GM19372 (cell line): Measurements from ENCODE around the gene MED6.

Experiments used
- ATAC-seq: cut with Tn5 transposase; IDR thresholded peaks from one replicate; pipeline ENCODE4 v1.9.1; 2021; ENCODE audit warnings: mild to moderate bottlenecking, low read depth, moderate library complexity; ENCODE audit not compliant: unreplicated experiment

MED6 gene, protein sequence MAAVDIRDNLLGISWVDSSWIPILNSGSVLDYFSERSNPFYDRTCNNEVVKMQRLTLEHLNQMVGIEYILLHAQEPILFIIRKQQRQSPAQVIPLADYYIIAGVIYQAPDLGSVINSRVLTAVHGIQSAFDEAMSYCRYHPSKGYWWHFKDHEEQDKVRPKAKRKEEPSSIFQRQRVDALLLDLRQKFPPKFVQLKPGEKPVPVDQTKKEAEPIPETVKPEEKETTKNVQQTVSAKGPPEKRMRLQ

DNA sequence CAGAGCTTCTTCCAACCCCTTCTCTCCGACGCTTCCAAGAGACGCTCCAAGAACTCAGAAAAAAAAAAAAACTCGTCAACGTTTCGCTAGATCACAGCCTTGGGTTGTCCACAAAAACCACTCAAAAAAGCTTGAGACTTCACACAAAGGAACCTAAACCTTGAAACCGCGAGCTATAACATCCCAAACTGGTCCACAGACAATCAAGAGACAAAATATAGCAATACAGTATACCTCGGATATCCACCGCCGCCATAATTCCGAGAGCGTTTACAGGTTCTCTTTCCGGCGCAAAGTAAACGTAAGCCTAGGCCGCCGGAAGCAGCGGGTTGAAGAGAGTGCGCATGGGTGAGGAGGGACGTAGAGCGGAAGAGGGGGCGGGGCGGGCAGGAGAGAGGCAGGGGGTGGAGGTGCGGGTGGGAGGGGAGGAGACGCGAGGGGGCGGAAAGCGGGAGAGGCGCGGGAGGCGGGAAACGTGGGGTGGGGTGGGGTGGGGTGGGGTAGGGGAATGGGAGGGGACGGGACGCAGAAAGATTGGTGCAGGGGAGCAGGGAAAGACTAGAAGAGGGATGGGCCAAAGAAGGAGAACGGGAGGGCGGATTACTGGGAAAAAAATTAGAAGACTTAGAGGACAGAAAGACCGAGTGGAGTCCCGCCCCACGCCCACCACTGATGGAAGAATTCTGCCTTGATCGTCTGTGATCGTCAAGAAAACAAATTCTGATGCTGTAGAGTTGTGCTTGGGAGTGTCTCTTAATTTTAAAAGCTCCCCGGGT is at the start of gene MED6:
MED6 (minus strand) TSS at position 274 of the 776 bp plus-strand sequence; CDS start at position 256, 18 bp downstream.
- ATAC-seq: peak; percentile 94

DNA sequence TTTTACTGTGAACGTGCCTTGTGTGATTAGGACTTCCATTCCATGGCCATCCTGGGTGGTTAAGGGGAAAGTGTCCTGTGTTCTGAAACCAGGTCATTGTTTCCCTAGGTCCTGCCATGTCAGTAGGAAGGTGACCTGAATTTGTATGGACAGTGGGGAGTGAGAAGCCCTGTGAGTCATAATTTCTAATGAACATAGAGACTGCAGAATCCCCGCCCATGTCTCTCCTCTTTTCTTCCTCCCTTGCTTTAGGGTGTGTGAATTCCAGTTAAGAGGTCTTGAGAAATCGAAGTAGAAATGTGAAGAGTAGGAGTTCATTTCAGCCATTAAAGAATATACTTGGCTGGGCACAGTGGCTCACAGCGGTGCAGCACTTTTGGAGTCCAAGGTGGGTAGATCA is 49.3 kb upstream of the MED6 start:
- no peak for ATAC-seq

DNA sequence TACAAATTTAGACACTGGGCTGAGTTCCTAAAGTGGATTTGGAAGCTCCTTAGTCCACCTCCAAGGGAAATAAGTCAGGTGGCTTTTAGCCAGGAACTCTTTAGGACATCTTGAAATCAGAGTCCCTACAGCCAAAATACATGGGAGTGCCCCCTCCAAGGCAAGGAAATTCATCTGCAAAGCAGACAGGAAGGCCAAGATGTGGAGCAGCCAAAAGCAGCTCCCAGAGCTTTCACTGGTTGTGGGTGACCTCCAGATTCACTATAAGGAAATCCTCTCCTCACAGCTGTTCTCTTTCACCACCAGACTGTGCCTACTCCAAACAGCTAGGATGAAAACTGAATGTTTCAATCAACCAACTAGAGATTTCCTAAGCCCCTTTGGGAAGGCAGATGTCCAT is 47.9 kb upstream of the MED6 start:
- ATAC-seq: no peak

DNA sequence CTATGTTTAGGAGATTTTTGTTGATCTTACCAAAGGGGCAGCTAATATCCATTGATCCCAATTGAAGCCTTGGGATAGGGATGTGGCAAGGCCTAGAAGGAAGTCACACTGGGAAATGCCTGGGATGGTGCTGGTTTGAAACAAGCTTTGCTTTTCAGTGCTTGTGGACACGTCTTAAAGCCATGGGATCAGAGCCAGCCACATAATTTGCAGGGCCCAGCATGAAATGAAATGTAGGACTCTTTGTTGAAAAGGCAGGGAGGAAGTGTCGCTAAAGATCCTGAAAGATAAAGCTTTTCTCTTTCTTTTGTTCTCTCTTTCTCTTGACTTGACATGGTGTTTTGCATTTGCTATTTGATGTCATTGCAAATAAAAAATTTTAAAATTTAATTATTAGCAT is 46.2 kb upstream of the MED6 start:
- ATAC-seq: no peak

DNA sequence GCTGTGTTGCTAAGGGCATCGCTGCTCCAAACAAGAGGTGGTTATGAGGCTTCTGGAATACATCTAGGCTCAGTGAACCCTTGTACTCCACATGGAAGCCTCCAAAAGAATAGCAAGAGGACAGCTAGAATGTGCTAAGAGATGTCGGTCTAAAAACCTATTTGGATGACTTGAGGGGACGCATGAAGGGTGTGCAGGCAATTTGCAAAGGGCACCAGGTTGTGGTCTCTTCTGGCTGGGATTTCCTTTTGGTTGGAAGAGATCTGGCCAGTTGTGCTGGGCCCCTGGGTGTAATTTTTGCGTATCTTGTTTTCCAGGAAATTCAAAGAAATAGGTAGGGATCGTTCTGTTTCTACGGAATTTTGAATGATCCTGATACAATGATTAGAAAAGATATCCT is 45.4 kb upstream of the MED6 start:
- no peak for ATAC-seq

DNA sequence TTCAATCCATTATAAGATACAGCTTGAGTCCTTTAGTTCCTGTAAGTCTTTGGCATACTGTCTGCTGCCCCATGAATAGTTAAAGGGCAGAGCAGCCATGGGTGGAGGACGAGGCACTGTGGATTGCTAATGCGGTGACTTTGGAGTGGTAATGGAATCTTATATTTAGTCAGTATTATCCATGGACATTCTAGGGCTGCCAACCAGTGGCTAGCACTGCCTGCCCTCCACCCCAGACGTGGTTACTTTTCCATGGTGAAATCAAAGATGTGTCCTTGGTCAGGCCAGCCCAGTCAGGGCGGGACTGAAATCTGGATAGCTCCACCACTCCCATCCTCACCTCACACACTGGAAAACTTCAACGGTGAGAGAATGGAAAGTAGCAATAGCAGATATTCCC is 43.5 kb upstream of the MED6 start:
- no peak for ATAC-seq

DNA sequence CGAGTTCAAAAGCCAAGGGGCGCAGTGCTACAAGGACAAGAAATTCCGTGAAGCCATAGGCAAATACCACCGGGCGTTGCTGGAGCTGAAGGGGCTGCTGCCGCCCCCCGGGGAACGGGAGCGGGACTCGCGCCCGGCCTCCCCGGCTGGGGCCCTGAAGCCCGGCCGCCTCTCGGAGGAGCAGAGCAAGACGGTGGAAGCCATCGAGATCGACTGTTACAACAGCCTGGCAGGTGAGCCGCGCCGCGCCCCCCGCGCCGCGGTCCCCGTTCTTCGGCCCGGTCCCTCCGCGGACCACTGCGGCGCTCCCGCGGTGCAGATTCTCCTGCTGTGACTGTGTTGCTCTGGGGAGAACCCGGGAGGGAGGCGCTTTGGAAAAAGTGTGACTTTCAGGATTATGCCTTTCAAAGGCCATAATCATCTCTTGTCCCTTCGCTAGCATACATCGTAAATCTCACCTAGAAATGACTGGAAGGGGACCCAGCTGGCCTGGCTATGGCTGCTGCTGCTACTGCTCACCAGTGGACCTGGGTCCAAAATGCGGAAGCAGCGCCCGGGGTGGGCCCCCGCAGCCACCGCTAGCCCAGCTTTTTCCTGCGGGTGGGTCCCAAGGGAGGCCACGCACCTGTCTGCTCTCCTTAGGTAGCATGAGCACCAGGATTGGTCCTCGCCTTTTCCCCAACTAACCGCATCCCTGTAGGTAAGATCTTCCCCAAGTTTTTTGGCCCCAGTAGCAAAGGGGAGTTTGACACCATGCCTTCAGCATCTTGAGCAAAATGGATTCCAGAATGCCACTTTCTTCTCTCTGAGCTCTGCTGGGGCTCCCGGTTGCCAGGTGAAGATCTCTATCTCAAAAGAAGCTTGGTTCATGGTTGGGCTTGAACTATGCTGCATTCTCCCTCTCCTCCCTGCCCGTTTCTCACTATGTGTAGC is 42.1 kb upstream of the MED6 start:
- no peak for ATAC-seq

DNA sequence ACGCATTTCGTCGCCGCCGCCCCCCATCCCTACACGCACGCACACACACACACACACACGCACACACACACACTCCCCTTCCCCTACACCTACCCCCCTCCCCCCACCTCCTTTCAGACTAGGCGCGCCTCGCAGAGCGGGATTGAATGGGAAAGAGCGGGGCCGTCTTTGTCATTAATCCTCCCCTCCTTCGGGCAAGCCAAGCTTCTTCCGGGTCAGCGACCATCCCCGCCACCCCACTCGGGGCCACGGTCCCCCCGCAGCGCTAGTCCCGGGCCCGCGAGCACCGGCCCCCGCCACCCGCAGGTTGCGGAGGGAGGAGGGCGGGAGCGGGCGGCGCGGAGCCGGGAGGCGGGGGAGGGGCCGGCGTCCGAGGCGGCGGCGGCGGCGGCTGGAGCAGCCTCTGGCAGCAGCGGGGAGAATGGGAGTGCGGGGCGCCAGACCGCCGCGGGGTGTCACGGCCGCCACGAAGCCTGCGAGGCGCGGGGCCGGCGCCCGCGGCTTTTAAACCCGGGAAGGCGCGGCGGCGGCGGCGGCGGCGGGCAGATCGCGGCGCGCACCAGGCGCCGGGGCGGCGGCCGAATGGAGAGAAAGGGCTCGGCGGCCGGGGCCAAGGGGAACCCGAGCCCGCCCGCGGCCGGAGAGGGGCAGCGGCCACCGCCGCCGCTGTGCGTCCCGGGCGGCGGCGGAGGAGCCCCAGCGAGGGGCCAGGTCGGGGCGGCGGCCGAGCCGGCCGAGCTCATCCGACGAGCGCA is 41.3 kb upstream of the MED6 start, which contains the start of gene TTC9:
TTC9 (plus strand) TSS at position 369 of the 755 bp plus-strand sequence; CDS start at position 583, 214 bp downstream.
- no peak for ATAC-seq

DNA sequence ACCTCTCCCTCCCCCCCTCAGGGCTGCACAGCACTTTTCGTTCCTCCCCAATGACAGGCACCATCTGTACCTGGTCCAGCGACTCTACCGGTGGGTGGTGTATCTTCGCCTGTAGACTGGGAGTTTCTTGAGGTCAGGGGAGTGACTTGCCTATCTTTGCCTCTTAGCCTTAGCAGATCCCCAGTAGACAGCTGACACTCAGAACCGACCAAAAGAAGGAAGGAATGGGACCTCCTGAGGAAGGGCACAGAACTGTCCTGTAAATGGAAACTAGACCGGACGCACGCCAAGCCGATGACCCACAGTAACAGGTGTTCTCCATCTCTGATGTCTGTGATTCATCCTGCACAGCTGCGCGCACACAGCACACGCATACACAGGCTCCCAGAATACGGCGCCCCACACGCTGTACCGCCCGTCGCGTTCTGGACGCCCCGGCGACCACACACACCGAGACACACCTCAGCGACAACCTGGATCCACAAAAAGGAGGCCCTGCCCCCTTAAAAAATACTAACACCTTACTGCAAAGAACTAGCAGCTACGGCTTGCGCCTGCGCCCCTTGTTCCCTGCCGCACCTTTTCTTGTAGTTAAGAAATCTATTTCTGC is 40.6 kb upstream of the MED6 start:
- no peak for ATAC-seq

DNA sequence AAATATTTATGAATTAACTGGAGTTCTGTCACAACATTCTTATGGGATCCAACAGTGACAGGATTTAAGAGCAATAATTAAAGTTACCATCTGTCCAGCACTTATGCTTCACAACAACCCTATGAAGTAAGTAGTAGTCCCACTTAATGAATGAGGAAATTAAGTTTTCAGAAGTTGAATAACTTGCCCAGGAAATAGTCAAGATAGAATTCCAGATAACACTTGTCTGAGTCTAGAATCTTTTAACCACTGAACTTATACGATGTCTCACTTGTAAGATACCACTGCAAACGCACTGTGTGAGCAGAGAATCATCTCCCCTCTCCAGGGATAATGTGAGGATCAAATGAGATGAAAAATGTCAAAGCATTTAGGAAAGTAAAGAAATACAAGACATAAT is 38.0 kb upstream of the MED6 start:
- no peak for ATAC-seq

DNA sequence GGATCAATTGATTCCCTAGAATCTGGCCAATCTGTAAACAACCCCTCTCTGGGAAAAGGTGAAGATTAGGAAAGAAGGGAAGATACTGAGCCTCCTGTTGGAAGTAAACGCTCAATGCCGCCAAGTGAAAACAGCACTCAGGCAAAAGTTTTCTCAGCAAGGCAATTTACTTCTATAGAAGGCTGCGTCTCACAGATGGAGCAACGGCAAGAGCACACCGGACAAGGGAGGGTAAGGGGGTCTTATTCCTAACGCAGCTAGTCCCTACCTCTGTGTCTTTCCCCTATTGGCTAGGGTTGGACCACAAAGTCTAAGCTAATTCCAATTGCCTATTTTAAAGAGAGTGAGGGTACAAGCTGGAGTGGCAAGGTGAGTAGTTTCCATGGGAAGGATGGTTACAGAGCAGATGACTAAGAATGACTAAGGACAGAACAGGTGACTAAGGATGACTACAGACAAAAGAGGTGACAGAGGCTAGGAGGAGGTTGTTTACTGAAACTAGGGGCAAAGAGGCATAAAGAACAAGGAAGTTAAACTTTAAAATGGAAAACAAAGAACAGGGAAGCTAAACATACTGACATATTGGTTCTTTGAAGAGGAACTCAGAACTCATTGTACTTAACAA is 35.6 kb upstream of the MED6 start:
- ATAC-seq: no peak

DNA sequence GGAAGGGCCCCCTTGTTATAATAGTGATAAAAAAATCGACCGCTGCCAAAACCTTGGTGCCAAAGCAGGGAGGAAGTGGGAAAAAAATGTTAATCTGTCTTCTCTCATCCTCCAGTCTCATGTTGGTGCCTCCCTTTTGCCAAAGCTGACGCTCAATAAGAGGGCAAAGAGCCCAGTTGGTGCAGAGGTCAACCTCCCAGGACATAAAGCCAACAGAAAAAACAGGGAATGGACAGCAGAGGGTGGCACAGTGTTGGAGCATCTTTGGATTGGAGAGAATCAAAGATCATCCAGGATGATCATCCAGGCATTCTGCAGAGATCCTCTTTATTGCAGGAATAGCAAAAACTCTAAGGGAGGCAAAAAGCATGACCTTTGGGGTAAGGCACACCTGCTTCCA is 31.5 kb upstream of the MED6 start:
- ATAC-seq: no peak

DNA sequence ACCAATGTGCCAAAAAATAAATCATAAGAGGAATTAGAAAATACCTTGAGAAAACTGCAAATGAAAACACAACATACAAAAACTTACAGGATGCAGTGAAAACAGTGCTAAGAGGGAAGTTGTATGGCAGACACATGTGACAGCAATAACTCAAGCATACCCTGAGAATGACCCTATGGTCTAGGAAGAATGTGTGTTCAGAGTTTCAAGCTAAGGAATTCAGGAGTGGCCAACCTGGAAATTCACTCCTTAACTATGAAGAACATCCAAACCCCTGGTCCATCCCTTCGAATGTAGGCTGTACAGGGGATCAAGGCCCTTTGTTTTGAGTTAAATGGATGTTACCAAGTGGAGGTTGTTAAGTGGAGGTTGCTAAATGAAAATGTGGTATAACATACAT is 24.5 kb upstream of the MED6 start:
- no peak for ATAC-seq

DNA sequence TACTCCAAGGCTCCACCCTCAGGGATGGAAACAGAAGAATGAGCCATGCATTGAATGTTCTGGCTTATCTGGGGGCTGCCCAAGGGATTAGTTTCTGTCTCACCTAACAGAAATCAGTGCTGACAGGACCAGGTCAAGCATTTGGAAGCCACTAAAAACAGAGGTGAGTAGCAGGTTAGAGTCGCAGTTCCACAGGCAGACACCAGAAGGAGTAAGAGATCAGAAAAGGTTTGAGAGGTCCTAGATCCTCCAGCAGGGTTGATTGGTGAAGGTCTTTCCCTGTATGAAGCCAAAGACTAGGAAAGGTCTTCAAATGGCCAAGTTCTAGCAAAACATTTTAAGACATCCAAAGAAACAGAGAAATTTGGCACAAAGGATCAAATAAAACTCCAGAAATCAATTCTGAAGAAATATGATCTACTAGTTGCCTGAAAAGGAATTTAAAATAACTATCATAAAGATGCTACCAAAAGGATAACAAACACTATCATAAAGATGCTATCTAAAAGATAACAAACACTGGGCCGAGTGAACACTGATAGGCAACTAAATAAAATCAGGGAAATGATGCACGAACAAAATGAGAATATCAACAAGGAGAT is 21.8 kb upstream of the MED6 start:
- ATAC-seq: no peak

DNA sequence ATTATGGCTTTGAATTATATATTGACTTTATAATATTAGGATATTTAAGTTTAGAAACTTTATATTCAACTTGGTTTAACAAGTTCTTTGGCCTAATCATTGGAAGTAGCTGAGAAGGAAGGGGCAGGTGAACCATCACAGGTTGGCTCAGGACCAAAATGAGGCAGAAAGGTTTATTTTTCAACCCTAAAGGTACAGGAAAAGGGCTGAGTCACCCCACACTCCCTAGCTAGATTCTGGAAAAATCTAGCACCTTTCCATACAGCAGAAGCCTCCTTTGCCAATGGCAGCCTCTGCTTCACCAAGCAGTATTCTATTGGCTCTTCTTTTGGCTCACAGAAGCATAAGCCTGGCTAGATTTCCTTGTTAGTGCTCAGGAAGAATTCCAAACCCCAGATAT is 19.3 kb upstream of the MED6 start:
- no peak for ATAC-seq

DNA sequence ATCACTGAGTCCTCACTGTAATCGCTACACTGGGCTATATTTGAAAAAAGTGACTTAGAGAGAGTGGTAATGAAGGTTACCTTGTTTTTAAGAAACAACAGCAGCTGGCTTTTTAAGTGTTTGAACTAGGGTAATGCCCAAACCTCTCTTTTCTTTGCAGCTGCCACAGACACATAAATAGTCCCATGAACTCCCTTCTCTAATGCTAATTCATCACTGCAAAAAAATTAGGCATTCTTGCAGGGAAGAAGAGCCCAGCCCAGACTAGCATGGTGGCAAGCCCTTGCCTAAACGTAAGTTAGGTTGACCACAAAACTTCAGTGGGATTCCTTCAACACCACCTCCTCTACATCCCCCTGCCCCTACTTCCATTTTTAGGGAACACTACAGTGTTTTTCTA is 17.9 kb upstream of the MED6 start:
- ATAC-seq: no peak

DNA sequence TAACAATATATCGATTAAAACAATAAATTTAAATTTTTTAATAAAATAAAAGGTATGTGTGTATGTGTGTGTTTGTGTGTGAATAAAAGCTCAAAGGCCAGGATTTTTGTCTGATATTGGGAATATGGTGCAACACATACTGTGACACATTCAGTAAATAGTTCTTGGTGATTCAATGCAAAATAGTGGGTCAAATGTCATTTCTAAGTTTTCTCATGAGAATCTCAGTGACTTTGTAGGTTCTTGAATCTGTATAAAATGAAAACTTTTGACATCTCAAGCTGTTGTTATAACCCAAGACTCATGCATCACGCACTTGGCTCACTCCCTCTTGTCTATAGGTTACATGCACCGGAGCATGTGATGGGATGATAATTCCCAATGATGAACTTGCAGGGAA is 16.2 kb upstream of the MED6 start:
- ATAC-seq: no peak

DNA sequence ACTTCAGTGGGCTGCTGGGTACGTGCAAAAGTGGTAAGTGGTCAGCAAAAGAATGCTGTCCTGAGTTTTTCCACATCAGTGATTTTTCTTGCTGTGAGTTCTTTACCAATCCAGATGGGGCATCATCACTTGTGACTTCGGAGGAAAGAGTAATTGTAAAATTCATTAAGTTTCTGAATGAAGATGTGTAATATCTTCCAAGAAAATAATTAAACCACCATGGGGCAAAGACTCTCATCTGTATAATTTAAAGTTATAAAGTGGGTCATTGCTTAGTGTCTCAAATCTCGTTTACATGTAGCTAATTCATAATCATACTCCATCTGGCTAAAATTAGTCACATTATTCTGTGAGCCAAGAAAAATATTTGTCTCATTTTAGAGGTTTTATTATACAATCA is 10.8 kb upstream of the MED6 start:
- no peak for ATAC-seq

DNA sequence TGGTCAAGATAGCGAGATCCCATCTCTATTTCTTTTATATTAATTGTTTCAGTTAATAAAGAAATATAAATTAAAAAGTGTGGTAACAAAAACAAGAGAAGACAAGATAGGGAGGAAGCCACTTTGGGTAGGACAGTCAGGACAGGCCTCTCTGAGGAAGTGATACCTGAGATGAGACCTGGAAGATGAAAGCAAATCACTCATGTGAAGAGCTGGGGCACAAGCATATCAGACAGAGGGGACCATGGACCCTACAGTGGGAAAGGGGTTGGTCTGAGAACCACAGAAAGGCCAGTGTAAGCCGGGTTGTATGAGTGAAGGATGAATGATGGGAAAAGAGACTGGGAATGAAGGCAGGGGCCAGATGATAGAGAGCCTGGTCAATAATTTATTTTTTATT is 1.8 kb upstream of the MED6 start:
- no peak for ATAC-seq
